Measurements from ENCODE around the gene SPAG5.
A peak's percentile ranks its signal among the peaks of the same experiment; 100 is the strongest.

The SPAG5 gene

DNA sequence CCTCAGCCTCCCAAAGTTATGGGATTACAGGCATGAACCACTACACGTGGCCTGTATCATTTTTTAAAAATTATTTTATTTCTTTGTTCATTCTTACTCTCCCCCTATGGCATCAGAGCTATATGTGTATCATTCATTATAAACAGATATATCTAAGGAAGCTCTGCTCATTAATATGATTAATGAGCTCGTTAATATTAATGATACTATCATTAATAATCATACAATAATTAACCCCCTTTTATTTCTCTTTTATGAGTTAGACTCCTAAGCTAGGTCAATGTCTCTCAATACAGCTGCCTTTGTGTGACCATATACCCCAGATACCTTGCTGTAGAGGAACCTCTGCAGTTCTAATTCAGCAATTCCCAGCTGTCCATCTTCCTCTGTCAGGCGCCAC lies 19.6 kb upstream of the SPAG5 start:
- no peak for DNase-seq (ENCODE audit: low read depth)

GRCh38 chr17:28616281-28616680 lies 17.5 kb upstream of the SPAG5 start:
- H3K4me3 ChIP-seq (ENCODE audit: low read depth, low read length): no peak overlapping the region
- TF ChIP-seq CTCF (IDR thresholded peaks at IDR 0.05; ENCODE audit: low read depth, low read length, missing control alignments): no peak
- DNase-seq (ENCODE audit: low read depth): no peak

More for the DNA sequence above, 19.6 kb upstream of the SPAG5 start:
- no peak overlapping the region for H3K4me3 ChIP-seq (ENCODE audit: low read depth, low read length)
- TF ChIP-seq CTCF (IDR thresholded peaks at IDR 0.05; ENCODE audit: low read depth, low read length, missing control alignments): no peak

DNA sequence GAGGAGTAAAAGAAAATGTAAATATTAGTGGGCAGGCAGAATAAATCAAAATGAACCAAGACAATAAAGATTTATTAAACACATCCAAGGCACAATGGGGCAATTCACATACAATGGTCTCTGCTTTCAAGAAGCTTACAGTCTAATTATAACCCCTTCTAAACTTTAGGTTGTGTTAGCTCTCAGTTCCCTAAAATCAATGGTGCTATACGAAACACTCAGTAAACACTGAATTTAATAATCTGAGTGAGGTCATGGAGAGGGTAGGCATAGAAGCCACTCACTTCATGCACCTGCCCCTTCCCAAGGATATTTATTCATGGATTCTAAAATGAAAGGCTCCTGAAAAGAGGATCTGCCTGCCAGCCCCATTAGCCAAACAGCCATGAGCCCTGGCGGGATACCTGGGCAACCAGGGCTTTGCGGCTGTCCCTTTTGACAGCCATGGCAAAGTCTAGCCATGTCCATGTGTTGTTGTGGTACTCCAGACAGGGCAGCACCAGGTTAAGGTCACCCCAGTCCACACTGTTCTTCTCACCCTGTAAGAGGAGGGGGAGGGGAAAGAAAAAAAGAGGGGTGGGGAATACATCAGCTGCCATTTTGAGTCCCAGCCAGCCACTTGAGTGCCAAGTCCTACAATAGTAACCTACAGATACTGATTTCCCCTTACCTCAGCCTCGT lies 16.6 kb upstream of the SPAG5 start:
- H3K4me3 ChIP-seq (ENCODE audit: low read depth, low read length): no peak overlapping the region
- no peak for DNase-seq (ENCODE audit: low read depth)
- TF ChIP-seq CTCF (IDR thresholded peaks at IDR 0.05; ENCODE audit: low read depth, low read length, missing control alignments): no peak

DNA sequence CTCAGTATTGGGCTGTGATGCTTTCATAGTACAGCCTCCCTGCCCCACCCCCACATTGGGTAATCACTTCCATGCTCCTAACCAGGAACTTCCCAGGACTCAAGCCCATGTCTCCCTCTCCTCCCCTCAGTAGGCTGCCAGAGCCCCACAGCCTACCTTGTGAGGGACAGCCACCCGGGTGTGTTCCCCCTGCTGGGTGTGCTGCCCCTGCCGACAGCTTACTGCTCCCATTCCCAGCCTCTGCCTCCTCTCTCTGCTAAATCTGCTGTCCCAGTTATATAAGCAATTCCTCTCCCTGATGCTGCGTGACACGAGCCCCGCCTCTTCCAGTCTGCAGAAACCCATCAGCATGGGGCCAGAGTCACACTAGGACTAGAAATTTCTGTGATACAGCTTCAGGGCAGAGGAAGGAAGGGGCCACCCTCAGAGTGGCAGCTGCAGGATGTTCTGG lies 15.1 kb upstream of the SPAG5 start, which contains the start of gene RSKR:
RSKR (minus strand) TSS at position 255 of the 451 bp plus-strand sequence; CDS start at position 231, 24 bp downstream.
- TF ChIP-seq CTCF (IDR thresholded peaks at IDR 0.05; ENCODE audit: low read depth, low read length, missing control alignments): no peak
- H3K4me3 ChIP-seq (ENCODE audit: low read depth, low read length): no peak within 1 kb of the TSS

GRCh38 chr17:28612936-28613872 lies 14.4 kb upstream of the SPAG5 start:
- DNase-seq (ENCODE audit: low read depth): no peak
- no peak overlapping the region for H3K4me3 ChIP-seq (ENCODE audit: low read depth, low read length)
- TF ChIP-seq CTCF (IDR thresholded peaks at IDR 0.05; ENCODE audit: low read depth, low read length, missing control alignments): peak; percentile 73

More for the DNA sequence above, 15.1 kb upstream of the SPAG5 start, which contains the start of gene RSKR:
- no peak for DNase-seq (ENCODE audit: low read depth)

DNA sequence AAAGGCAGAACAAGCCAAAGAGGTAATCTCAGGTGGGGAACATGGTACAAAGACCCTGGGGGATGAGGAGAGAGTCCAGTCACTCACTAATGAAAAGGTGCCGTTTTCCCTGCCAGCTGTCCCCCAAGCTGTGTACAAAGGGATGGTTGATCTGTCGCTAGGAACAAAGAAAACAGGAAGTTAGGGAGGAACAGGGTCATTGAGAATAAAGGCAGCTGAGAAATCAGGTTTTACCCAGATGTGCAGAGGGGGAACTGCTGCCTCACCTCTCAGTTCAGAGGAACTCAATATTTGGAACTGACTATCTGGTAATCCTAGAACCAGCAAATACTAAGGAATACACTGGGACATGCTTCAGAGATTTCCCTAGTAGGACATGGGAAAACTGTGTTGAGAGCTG lies 13.7 kb upstream of the SPAG5 start:
- no peak for TF ChIP-seq CTCF (IDR thresholded peaks at IDR 0.05; ENCODE audit: low read depth, low read length, missing control alignments)
- DNase-seq (ENCODE audit: low read depth): no peak
- no peak overlapping the region for H3K4me3 ChIP-seq (ENCODE audit: low read depth, low read length)
